ENCODE measurements around the gene SPEF1. TPM values are rescaled to one million over a fixed set of nuclear protein-coding genes. Genes with fewer than 3 reads are reported as not detected.

Gene SPEF1
- total RNA-seq, 4 donors from 2014 or later = 1.3 TPM; not detected in 3

DNA sequence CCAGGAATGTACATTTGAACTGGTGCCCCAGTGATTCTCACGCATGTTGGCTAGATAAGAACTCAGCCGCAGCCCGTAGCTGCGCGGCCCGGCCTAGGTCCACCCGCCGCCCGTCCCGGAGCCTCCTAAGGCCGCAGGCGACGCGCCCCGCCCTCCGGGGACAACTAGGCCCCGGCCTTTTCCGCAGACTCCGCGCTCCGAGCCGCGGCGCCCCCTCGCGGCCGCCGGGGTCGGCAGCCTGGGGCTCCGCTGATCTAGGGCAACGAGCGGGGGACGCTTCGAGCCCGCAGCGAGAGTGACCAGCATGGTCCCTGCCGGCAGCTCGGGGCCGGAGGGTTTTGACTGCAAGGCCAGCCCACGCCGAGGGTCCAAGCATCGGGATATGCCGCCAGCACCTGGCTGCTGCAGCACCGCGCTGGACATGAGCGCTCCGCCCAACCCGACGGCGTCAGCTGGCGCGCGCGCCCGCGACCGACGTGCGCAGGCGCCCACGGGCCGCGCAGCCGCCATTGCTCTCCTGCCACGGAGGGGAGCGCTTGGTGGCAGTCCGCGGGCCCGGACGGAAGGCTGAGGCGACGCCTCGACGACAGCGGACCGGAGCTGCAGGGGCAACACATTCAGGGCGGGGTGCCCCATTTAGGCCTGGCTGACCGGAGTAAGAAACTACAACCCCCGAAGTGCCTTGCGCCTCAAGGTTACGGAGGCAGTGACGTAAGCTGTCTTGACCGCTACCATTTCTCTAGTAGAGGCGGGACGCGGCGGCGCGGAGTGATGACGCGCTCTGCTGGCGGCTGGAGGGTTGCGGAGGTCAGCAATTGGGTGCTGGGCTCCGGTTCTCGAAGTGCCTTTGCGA is 39.0 kb upstream of the SPEF1 start, which contains the start of gene AP5S1:
Gene AP5S1 (plus strand): TSS at position 500 of the 853 bp plus-strand sequence. CDS start 1,571 bp downstream, outside the sequence.
- TF ChIP-seq, protein P1, sequence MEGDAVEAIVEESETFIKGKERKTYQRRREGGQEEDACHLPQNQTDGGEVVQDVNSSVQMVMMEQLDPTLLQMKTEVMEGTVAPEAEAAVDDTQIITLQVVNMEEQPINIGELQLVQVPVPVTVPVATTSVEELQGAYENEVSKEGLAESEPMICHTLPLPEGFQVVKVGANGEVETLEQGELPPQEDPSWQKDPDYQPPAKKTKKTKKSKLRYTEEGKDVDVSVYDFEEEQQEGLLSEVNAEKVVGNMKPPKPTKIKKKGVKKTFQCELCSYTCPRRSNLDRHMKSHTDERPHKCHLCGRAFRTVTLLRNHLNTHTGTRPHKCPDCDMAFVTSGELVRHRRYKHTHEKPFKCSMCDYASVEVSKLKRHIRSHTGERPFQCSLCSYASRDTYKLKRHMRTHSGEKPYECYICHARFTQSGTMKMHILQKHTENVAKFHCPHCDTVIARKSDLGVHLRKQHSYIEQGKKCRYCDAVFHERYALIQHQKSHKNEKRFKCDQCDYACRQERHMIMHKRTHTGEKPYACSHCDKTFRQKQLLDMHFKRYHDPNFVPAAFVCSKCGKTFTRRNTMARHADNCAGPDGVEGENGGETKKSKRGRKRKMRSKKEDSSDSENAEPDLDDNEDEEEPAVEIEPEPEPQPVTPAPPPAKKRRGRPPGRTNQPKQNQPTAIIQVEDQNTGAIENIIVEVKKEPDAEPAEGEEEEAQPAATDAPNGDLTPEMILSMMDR (IDR thresholded peaks at IDR 0.05; ENCODE audit: low read depth) = no peak

DNA sequence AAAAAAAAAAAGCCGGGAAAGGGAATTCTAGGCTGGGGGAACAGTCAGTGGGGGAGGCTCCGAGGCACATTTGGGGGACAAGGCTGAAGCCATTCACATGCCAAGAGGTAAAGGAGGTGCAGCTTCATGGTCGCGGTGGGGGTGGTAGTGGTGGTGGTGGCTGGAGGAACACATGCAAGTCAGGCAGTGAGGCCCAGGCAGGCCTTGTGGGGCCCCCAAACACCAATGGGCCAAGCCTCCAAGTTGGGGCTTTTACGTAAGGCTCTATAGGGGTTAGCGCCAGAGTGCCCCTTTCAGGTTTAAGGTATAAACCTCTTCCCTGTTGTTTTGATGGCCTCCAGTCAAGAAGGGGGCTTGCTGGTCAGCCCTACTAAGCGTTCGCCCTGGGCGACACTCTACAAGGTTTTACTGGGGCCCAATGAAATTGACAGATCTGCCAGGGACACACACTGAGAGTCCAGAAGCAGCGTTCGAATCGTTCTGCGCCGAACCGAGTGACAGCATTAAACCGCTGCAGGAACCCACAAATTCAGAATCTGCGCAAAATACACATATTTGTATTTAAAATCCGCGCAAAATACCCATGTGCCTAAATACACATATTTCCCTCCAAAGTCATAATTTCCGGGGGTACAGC is 38.3 kb upstream of the SPEF1 start:
- TF ChIP-seq, protein P1 (IDR thresholded peaks at IDR 0.05; ENCODE audit: low read depth) = no peak

DNA sequence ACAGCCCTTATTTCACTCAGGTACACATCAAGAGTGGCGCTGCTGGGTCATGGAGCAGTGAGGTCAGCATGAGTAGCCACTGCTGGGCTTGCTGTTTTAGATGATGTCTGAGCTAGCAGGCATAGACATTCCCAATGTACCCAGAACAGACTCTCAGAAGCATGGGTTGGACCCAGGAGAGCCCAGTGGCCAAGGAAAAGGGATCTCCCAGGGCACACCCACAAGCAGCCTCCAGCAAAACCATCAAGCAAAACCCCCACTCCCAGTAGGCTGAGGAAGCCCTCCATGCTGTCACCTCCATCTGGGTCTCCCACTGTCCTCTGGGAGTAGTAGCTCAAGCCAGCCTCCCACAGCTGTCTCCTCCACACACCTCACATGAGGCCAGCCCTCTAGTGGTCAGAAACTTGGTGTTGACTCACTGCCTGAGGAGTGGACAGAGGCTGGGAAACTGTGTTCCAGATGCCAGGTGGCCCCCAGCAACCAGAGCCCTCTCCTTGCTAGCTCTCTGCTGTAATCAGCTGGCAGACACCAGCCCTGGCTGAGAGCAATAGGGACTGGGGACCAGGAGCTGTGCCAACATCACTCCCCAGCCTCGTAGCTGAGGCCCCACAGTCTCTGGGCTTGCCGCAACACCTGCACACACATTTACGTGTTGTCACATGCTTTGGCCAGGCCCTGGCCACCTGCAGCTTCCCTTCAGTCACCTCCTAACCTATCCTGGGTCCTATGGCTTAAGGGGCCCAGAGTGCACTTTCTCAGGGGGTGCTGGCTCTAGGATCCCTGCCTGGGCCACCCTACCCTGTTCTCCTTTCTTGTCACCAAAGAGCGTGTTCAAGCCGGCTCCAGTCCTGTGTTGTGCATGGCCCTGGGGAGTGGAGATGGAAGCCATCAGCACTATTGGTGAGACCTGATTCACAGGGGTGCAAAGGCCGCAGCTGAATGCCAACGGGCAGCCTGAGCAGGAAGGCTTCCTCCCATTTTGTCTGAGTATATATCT is 37.2 kb upstream of the SPEF1 start:
- TF ChIP-seq, protein P1 (IDR thresholded peaks at IDR 0.05; ENCODE audit: low read depth) = no peak

DNA sequence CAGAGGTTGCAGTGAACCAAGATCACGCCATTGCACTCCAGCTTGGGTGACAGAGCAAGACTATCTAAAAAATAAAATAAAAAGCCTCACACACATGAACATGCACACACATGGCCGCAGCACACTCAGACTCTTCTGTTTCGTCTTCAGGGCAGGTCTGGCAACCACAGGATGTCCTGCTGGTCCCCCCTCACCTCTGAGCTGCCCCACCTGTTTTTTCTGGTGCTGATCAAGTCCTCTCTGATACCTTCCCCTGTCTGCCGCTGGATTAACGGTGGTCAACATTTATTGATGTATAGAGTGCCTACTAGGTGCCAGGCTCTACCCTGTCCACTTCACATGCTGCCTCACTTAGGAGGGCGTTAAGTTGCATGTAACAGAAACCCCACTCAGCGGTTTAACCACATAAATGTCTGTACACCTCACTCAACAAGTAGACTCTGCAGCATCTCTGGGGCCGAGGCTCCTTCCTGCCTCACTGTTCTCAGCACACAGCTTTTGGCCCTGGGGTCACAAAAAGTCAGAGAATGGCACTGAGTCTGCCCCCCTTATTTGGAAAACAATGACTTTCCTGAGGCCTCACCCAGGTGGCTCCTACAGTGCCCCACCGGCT is 34.6 kb upstream of the SPEF1 start:
- TF ChIP-seq, protein P1 (IDR thresholded peaks at IDR 0.05; ENCODE audit: low read depth) = no peak

DNA sequence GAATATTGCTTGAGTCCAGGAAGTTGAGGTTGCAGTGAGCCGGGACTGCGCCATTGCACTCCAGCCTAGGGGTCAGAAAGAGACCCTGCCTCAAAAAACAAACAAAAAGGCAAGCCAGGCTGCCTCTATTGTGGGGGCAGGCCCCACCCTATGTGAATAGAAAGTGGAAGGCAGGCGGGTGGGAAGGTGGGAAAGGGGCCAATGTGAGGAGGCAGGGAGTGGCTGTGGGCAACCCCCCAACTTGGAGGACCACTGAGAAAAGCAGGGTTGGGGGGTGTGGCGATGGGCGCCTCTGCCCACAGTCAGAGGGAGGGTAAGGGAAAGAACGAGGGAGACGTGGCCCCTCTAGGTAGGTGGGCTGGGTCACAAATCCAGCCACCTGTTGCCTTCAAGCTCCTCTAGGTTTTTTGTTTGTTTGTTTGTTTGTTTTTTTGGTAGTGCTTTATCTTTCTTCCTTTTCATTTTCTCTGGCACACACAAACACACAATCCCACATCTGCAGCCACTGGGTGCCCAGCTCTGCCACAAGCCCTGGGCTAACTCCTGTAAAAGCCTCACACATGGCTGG is 33.8 kb upstream of the SPEF1 start:
- TF ChIP-seq, protein P1 (IDR thresholded peaks at IDR 0.05; ENCODE audit: low read depth) = no peak

DNA sequence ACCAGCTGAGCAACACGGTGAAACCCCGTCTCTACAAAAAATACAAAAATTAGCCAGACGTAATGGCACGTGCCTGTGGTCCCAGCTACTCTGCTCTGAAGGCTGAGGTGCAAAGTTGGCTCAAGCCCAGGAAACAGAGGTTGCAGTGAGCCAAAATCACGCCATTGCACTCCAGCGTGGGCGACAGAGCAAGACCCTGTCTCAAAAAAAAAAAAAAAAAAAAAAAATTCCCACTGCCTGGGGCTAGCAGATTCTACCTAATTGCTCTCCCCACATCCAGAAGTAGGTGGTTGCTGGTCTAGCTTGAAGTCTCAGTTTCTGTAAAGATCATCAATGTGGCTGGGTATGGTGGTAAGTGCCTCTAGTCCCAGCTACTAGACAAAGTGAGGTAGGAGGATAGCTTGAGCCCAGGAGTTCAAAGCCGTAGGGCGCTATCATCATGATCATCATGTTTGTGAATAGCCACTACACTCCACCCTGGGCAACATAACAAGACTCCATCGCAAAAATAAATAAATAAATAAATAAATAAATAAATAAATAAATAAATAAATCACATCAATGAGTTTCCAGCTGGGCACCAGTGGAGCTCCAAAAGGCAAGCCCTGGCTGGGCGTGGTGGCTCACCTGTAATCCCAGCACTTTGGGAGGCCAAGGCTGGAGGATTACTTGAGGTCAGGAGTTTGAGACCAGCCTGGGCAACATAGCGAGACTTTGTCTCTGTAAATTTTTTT is 32.8 kb upstream of the SPEF1 start:
- TF ChIP-seq, protein P1 (IDR thresholded peaks at IDR 0.05; ENCODE audit: low read depth) = no peak

Measured in subcutaneous adipose tissue (tissue), 4 donors.